GM21786 (cell line): ENCODE results near the gene C1R.
"Not testable (repeated sequence)": the region's sequence is repeated elsewhere in the genome, so short reads cannot be mapped to it uniquely, and the experiment has no call there.

Source experiments
- ATAC-seq: cut with Tn5 transposase; IDR thresholded peaks from one replicate; pipeline ENCODE4 v1.9.1; 2021; ENCODE audit not compliant: unreplicated experiment

The C1R gene

DNA sequence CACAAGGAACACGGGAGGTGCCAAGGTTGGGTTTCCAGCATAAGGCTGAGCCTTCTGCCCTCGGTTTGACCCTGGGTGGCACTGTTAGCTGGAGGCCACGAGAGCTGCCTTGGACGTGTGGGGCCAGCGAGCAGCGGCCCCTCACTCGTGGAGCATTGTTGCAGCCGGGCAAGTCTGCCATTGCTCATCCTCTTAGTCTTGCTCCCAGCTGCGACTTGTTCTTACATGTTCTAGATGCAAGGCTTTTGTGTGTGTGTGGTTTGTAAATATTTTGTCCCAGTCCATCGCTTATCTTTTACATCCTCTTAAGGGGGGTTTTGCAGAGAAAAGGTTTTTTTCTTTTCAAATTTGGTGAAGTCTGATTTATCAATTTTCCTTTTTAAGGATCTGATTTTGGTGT, 52.8 kb downstream of the C1R start:
- no peak for ATAC-seq

DNA sequence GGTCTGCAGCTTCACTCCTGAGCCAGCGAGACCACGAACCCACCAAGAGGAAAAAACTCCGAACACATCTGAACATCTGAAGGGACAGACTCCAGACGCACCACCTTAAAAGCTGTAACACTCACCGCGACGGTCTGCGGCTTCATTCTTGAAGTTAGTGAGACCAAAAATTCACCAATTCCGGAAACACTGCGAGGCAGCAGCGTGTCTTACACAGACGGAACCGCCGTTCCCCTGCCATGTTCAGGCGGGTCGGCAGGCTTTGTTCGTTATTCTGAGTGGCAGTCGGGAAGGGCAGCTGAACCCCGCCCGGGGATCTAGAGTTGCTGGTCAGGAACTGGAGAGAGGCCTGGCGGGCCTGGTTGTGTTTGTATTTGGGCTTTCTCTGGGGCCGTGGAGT, 53.7 kb downstream of the C1R start:
- ATAC-seq: no peak

DNA sequence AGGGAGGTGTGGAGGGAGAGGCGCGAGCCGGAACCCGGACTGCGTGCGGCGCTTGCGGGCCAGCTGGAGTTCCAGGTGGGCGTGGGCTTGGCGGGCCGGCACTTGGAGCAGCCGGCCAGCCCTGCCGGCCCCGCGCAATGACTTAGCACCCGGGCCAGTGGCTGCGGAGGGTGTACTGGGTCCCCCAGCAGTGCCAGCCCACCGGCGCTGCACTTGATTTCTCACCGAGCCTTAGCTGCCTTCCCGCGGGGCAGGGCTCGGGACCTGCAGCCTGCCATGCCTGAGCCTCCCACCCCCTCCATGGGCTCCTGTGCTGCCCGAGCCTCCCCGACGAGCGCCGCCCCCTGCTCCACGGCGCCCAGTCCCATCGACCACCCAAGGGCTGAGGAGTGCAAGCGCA, 54.8 kb downstream of the C1R start:
- not testable (repeated sequence) for ATAC-seq

DNA sequence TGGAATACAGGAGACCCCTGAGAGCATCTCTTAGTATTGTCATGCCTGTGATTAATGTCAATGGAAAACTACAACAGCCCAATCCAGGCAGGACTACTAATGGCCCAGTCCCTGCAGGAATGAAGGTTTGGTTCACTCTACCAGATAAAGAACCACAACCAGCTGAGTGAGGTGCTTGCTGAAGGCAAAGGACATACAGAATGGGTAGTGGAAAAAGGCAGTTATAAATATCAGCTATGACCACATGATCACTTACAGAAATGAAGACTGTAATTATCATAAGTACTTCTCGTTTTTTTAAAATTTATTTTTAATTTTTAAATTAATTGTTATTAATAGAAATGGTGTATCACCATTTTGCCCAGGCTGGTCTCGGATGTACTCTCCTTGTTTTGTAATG, 56.8 kb downstream of the C1R start:
- no peak for ATAC-seq

DNA sequence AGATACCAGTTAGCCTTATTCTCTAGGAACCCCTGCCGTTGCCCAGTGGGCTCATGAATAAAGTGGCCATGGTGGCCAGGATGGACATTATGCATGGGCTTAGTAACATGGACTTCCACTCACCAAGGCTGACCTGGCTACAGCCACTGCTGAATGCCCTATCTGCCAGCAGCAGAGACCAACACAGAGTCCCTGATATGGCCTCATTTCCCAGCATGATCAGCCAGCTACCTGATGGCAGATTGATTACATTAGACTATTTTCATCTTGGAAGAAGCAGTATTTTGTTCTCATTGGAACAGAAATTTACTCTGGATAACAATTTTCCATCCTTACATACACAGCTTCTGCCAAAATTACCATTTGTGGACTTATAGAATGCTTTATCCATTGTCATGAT, 57.8 kb downstream of the C1R start:
- ATAC-seq: no peak

DNA sequence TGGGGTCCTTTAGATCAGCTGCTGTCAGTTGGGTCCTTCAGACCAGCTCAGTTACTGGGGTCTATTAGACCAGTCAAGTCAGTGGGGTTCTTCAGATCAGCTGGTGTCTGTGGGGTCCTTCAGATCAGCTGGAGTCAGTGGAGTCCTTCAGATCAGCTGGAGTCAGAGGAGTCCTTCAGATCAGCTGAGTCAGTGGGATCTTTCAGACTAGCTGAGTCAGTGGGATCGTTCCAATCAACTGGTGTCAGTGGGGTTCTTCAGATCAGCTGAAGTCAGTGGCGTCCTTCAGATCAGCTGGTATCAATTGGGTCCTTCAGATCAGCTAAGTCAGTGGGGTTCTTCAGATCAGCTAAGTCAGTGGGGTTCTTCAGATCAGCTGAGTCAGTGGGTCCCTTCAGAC, 59.3 kb downstream of the C1R start:
- ATAC-seq: no peak

DNA sequence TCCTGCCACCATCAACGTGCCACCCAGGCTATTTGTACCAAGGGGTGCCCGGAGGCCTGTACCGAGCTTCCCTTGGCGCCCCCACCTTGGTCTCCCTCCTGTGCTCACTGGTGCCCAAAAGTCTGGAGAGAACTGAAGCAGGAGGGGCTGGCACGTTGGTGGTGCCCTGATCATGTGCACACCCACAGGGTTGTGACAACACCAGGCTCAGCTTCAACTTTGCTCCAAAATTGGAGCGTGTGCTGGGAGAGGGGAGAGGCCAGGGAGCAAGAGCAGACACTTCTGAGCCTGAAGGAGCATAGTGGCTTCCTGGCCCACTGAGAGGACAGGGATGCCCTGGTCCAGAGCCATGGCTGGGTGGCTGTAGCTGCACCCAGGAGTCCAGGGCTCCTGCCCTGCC, 60.9 kb downstream of the C1R start:
- no peak for ATAC-seq
